ENCODE data around the gene ERCC5.

- TF ChIP-seq CTCF (IDR thresholded peaks at IDR 0.05): no peak
- TF ChIP-seq EZH2 (IDR thresholded peaks at IDR 0.05; ENCODE audit: borderline replicate concordance, insufficient read depth, low read depth, low read length, poor library complexity, severe bottlenecking): no peak
Measured at GRCh38 chr13:102862624-102863210, 16.9 kb downstream of the ERCC5 start.
